Karpas-422 (cell line): Measurements from ENCODE around the gene EIF4G1. TPM values are rescaled to one million over a fixed set of nuclear protein-coding genes. Genes with fewer than 3 reads are reported as not detected.
A peak's percentile ranks its signal among the peaks of the same experiment; 100 is the strongest.

ENCODE experiments used
- DNase-seq: peaks from one replicate; pipeline ENCODE4 v3.0.0-alpha.2; 2015
- H2AFZ ChIP-seq: fragments of 200-600 bp; sonication (generic); 2 replicates; pipeline ENCODE4 v1.6.1; 2014; ENCODE audit warnings: antibody characterized with exemption, low read length, mixed read lengths
- H3K27ac ChIP-seq: fragments of 200-600 bp; sonication (generic); 2 replicates; pipeline ENCODE4 v1.5.1; 2014; ENCODE audit warnings: mild to moderate bottlenecking, low read length, moderate library complexity
- H3K27me3 ChIP-seq: fragments of 200-600 bp; sonication (generic); 2 replicates; pipeline ENCODE4 v1.6.1; 2014; ENCODE audit warnings: low read length, mixed read lengths
- H3K36me3 ChIP-seq: fragments of 200-600 bp; sonication (generic); 2 replicates; pipeline ENCODE4 v1.6.1; 2014; ENCODE audit warnings: low read length, mixed read lengths; ENCODE audit not compliant: insufficient read depth
- H3K4me1 ChIP-seq: fragments of 200-600 bp; sonication (generic); 2 replicates; pipeline ENCODE4 v1.6.1; 2014; ENCODE audit warnings: mild to moderate bottlenecking, low read length, mixed read lengths
- H3K4me2 ChIP-seq: fragments of 200-600 bp; sonication (generic); 2 replicates; pipeline ENCODE4 v1.6.1; 2014; ENCODE audit warnings: low read length, low read depth, mild to moderate bottlenecking; ENCODE audit not compliant: poor library complexity, severe bottlenecking
- H3K4me3 ChIP-seq: fragments of 200-600 bp; sonication (generic); 2 replicates; pipeline ENCODE4 v1.5.1; 2014; ENCODE audit warnings: mild to moderate bottlenecking, antibody characterized with exemption, low read length, mixed read lengths
- H3K79me2 ChIP-seq: fragments of 200-600 bp; sonication (generic); 2 replicates; pipeline ENCODE4 v1.6.1; 2014; ENCODE audit warnings: mild to moderate bottlenecking, low read length, mixed read lengths
- H3K9ac ChIP-seq: fragments of 200-600 bp; sonication (generic); 2 replicates; pipeline ENCODE4 v1.6.0; 2014; ENCODE audit warnings: low read length
- H3K9me2 ChIP-seq: fragments of 200-600 bp; sonication (generic), shearing (Covaris generic); replicated peaks from 2 replicates; pipeline ENCODE4 v1.6.0; 2014; ENCODE audit warnings: mild to moderate bottlenecking, low read length, moderate library complexity; ENCODE audit not compliant: insufficient read depth
- H3K9me3 ChIP-seq: fragments of 300-700, 200-600 bp; sonication (generic); 2 replicates; pipeline ENCODE4 v1.6.1; 2014; ENCODE audit warnings: low read length, mixed read lengths
- H4K20me1 ChIP-seq: fragments of 200-600 bp; sonication (generic); 2 replicates; pipeline ENCODE4 v1.6.1; 2014; ENCODE audit warnings: mild to moderate bottlenecking, antibody characterized with exemption, low read length, low read depth; ENCODE audit not compliant: insufficient read depth
- total RNA-seq: library from RNA; depleted of rRNA; stranded (reverse); fragments of >200 nt; shearing (Covaris generic); gene quantifications from 2 replicates; pipeline ENCODE4 v1.2.3, GENCODE V29; 2014; ENCODE audit warnings: low replicate concordance

Gene EIF4G1
- total RNA-seq, 1 experiment from 2014 or later = 177 TPM

DNA sequence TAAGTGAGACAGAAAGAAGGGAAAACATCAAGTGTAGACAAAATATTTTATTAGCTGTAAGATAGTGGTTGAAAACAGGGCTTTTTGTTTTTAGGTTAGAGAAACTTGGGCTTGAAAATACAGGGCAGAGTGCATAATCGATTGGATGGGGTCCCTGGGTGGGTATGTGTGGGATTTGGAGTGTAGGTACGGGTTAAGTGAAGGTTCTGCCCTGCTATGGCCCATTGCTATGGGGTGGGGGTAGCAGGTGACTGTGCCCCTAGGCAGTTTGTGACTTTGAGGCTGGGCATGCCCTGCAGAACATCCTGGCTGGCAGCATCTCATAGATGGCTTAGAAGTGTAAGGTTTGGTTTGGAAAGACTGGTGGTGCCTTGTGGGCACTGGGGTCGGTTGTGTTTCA is 19.3 kb downstream of the EIF4G1 start:
- Histone ChIP-seq H3K9me3 (no peaks in the 10 kb centered on the region), H3K27me3 (no peaks in the 10 kb centered on the region), H2AFZ (no peak overlapping the region), H3K79me2 (peaks cover 26% of the 10 kb centered on the region), H3K4me1 (peaks cover 25% of the 10 kb centered on the region), H3K4me2 (no peak overlapping the region), H3K9me2 (no peaks in the 10 kb centered on the region), H4K20me1 (peaks cover 49% of the 10 kb centered on the region), H3K4me3 (no peak overlapping the region), H3K9ac (no peak overlapping the region), H3K36me3 (peaks cover 43% of the 10 kb centered on the region), H3K27ac (no peak overlapping the region)
- DNase-seq = no peak

DNA sequence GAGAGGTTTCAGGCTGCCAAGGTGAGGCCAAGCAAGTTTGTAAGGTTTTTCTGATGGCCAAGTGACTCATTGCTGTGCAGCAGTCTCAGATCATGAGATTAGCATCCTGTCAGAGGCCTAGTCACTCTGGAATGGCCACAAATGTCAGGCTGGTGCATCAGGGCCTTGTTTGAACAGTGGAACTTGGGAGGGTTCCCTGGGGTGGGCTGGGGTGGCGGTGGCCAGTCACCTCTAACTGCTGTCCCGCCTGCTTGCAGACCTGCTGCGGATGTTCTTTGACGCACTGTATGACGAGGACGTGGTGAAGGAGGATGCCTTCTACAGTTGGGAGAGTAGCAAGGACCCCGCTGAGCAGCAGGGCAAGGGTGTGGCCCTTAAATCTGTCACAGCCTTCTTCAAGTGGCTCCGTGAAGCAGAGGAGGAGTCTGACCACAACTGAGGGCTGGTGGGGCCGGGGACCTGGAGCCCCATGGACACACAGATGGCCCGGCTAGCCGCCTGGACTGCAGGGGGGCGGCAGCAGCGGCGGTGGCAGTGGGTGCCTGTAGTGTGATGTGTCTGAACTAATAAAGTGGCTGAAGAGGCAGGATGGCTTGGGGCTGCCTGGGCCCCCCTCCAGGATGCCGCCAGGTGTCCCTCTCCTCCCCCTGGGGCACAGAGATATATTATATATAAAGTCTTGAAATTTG is 20.2 kb downstream of the EIF4G1 start:
- Histone ChIP-seq H3K79me2 (peaks cover 27% of the 10 kb centered on the region), H3K4me2 (no peak overlapping the region), H3K4me3 (no peak overlapping the region), H2AFZ (no peak overlapping the region), H3K9ac (no peak overlapping the region), H3K27me3 (no peaks in the 10 kb centered on the region), H4K20me1 (peaks cover 40% of the 10 kb centered on the region), H3K9me3 (no peaks in the 10 kb centered on the region), H3K36me3 (peaks cover 34% of the 10 kb centered on the region), H3K9me2 (no peaks in the 10 kb centered on the region), H3K27ac (peak overlapping the region; percentile 53; the same call in 1 of the 2 replicates), H3K4me1 (peaks cover 25% of the 10 kb centered on the region)
- DNase-seq = peak; percentile 58

DNA sequence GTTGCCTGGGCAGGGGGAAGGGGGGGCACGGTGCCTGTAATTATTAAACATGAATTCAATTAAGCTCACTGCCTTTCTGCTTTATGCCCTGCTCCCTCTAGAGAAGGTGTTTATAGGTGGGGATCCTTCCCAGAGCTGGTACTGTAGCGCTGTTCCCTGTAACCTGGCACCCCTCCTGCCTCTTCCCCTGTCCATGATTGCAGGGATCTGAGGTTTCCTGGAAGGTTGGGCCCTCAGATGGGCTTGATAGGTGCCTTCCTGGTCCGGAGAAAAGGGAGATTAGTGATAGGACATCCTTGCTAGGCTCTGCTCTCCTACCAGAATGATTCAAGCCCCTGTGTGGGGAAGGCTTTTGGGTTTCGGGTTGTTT is 20.9 kb downstream of the EIF4G1 start:
- no peaks in the 10 kb centered on the region for H3K9me3 ChIP-seq

DNA sequence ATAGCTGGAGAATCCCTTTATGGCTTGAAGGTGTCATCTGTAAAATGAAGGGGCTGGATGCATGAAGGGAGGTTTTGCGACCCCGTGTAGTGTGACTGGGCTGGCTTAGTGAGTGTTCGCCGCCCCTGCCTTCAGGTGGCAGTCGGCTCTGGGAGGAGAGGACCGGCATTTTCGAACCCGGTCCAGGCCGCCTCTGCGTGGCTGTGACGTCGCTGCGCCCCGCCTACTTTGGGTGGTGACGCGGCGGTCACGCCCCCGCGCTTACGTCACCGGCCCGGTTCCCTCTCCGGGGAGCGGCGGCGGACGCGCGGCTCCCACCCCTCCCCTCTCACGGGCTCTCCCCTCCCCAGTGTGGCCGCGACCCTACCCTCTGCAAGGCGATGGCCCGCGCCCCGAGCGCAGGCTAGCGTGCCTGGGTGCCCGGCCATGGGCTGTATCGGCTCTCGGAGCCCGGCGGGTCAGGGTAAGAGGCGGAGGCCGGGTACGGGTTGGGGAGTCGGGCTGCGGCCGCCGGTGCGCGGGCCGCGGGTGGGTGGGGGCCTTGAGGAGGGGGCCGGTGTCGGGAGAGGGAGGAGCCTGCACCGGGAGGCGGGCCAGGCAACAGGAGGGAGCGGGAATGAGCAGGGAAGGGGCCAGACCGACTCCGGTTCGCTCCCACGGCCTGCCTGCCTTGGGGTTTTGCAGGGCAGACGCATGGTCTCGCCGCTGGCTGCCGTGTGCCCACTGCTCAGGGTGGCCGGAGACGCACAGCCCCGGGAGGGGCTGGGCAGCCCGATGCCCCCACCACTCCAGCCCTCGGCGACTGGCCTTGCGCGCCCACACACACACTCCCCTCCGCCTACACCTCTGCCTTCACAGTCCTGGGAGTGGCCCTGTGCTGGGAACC is 21.5 kb downstream of the EIF4G1 start:
- H3K9me2 ChIP-seq = no peaks in the 10 kb centered on the region

More for the DNA sequence above, 20.9 kb downstream of the EIF4G1 start:
- peaks cover 35% of the 10 kb centered on the region for H4K20me1 ChIP-seq
- peak overlapping the region; percentile 73 for H3K4me2 ChIP-seq
- H3K4me1 ChIP-seq = peaks cover 25% of the 10 kb centered on the region
- no peak overlapping the region for H2AFZ ChIP-seq
- H3K27me3 ChIP-seq = no peaks in the 10 kb centered on the region
- peak overlapping the region; percentile 53 for H3K27ac ChIP-seq
- peaks cover 29% of the 10 kb centered on the region; the same call in 1 of the 2 replicates for H3K36me3 ChIP-seq
- H3K79me2 ChIP-seq = peaks cover 27% of the 10 kb centered on the region
- no peaks in the 10 kb centered on the region for H3K9me2 ChIP-seq
- peak overlapping the region; percentile 79 for H3K9ac ChIP-seq
- DNase-seq = no peak
- H3K4me3 ChIP-seq = peak overlapping the region; percentile 77; the same call in 1 of the 2 replicates

DNA sequence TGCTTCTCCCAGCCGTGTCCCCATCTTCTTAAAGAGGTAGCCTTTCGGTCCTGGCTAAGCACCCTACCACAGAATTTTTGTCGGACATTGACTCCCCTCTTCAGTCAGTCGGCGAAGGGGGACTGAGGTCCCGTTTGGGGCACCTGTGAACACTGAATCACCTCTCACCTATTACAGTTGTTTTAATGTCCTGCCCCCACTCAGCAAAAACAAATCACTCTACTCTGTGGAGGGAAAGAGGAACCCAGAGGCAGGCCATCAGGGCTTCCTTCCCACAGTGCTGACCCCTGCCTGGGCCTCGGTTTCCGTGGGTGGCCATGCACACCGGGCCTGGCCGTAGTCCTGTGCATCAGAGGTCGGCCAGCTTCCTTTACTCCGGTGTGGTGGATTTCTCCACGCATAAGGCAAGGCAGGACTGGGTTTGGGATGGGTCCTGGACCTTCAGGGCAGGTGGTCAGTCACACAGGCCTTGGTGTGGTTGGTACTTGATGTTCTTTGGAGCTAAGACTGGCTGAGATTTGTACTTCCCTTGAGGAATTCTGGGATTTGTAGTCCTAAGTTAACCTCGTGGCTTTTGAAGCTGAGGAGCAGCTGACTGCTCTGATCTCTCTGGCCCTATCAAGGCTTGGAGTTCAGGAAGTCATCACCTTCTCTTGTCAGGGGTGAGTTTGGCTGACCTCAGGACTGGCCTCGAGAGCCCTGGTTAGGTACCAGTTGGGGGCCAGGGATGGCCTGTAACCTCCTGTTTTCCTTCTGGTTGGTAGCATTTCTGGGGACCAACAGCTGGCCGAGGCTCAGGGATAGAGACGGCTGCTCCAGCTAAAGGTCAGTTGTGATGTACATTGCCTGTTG is 22.4 kb downstream of the EIF4G1 start:
- H3K27ac ChIP-seq = peak overlapping the region; percentile 12
- peak overlapping the region; percentile 79 for H3K9ac ChIP-seq
- H3K4me2 ChIP-seq = peak overlapping the region; percentile 73
- peaks cover 25% of the 10 kb centered on the region for H3K4me1 ChIP-seq
- H3K79me2 ChIP-seq = peaks cover 27% of the 10 kb centered on the region
- H3K9me3 ChIP-seq = no peaks in the 10 kb centered on the region
- H4K20me1 ChIP-seq = peaks cover 28% of the 10 kb centered on the region
- H3K36me3 ChIP-seq = peaks cover 17% of the 10 kb centered on the region; the same call in 1 of the 2 replicates
- H3K4me3 ChIP-seq = peak overlapping the region; percentile 77
- H3K27me3 ChIP-seq = no peaks in the 10 kb centered on the region
- no peaks in the 10 kb centered on the region for H3K9me2 ChIP-seq
- peak; percentile 70 for DNase-seq
- H2AFZ ChIP-seq = no peak overlapping the region

More for the DNA sequence above, 21.5 kb downstream of the EIF4G1 start:
- peak overlapping the region; percentile 79 for H3K9ac ChIP-seq
- H3K36me3 ChIP-seq = peaks cover 26% of the 10 kb centered on the region; the same call in 1 of the 2 replicates
- peak overlapping the region; percentile 77 for H3K4me3 ChIP-seq
- DNase-seq = peak; percentile 97
- H3K4me2 ChIP-seq = peak overlapping the region; percentile 73
- no peak overlapping the region for H2AFZ ChIP-seq
- H3K79me2 ChIP-seq = peaks cover 27% of the 10 kb centered on the region
- H3K27ac ChIP-seq = peak overlapping the region; percentile 53
- H3K9me3 ChIP-seq = no peaks in the 10 kb centered on the region
- peaks cover 34% of the 10 kb centered on the region for H4K20me1 ChIP-seq
- peaks cover 25% of the 10 kb centered on the region for H3K4me1 ChIP-seq
- no peaks in the 10 kb centered on the region for H3K27me3 ChIP-seq

- H3K27ac ChIP-seq = peak within 1 kb of the TSS; percentile 12
- peaks cover 24% of the 10 kb centered on the region for H4K20me1 ChIP-seq
- peak within 1 kb of the TSS; percentile 77 for H3K4me3 ChIP-seq
- H3K9ac ChIP-seq = peak within 1 kb of the TSS; percentile 79
- no peak for DNase-seq
- H3K27me3 ChIP-seq = no peaks in the 10 kb centered on the region
- peaks cover 25% of the 10 kb centered on the region for H3K4me1 ChIP-seq
- H3K79me2 ChIP-seq = peaks cover 27% of the 10 kb centered on the region
- H3K9me2 ChIP-seq = no peaks in the 10 kb centered on the region
- H2AFZ ChIP-seq = no peak within 1 kb of the TSS
- peaks cover 12% of the 10 kb centered on the region; the same call in 1 of the 2 replicates for H3K36me3 ChIP-seq
- no peaks in the 10 kb centered on the region for H3K9me3 ChIP-seq
- H3K4me2 ChIP-seq = peak within 1 kb of the TSS; percentile 73
Observed at GRCh38 chr3:184337399-184337714, 23.0 kb downstream of the EIF4G1 start, which contains the start of gene FAM131A. FAM131A (plus strand) TSS chr3:184337600; CDS start chr3:184337631, 31 bp downstream.

DNA sequence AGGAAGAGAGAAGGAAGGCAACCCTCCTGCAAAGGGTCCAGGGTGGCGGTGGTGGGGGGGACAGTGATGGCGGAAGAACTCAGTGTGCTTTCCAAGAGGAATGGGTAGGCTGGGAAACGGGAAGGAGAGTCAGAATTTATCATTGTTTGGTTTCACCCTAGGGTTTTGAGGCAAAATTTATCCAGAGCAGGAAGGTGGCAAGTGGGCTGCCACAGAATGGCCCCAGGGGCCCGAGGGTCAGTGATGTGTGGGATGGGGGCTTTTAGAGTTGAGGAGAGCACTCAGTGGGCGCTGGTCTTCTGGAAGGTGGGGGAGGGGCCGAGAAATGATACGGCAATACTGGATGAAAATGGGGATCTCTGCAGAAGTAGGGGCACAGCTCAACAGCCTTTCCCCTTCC is 23.6 kb downstream of the EIF4G1 start:
- H2AFZ ChIP-seq = no peak overlapping the region
- no peak for DNase-seq
- no peaks in the 10 kb centered on the region for H3K9me3 ChIP-seq
- peaks cover 27% of the 10 kb centered on the region for H3K79me2 ChIP-seq
- H3K27me3 ChIP-seq = no peaks in the 10 kb centered on the region
- H3K4me3 ChIP-seq = no peak overlapping the region
- no peak overlapping the region for H3K4me2 ChIP-seq
- H3K27ac ChIP-seq = no peak overlapping the region
- H3K9me2 ChIP-seq = no peaks in the 10 kb centered on the region
- peaks cover 17% of the 10 kb centered on the region for H4K20me1 ChIP-seq
- H3K36me3 ChIP-seq = peaks cover 6% of the 10 kb centered on the region; the same call in 1 of the 2 replicates
- H3K4me1 ChIP-seq = peaks cover 25% of the 10 kb centered on the region
- H3K9ac ChIP-seq = 0 out of 2 replicates have a peak overlapping the region, but pooled peaks have one; percentile 79
